Epithelial cell of proximal tubule (primary cell): ENCODE data around the gene FAAP100. TPM values are rescaled to one million over a fixed set of nuclear protein-coding genes. Genes with fewer than 3 reads are reported as not detected.
"Not testable (repeated sequence)": the region's sequence is repeated elsewhere in the genome, so short reads cannot be mapped to it uniquely, and the experiment has no call there.

ENCODE experiments used
- DNase-seq: peaks from one replicate; pipeline ENCODE4 v3.0.0-alpha.2; 2011; ENCODE audit warnings: low read depth
- H3K4me3 ChIP-seq: 2 replicates; pipeline ENCODE4 v1.5.1; 2011; ENCODE audit warnings: low read depth, mild to moderate bottlenecking, low read length
- CTCF ChIP-seq: conservative IDR thresholded peaks from 2 replicates; pipeline ENCODE4 v1.5.1; 2012; ENCODE audit warnings: low read depth, mild to moderate bottlenecking, low read length
- total RNA-seq: library from RNA; depleted of rRNA; stranded (reverse); fragments of >200 nt; gene quantifications from 2 replicates; pipeline ENCODE4 v1.2.3, GENCODE V29; 2015

The FAAP100 gene
- total RNA-seq, 1 donor from 2014 or later = 33.8 TPM

GRCh38 chr17:81590121-81590520 is 38.0 kb upstream of the FAAP100 start:
- TF ChIP-seq CTCF = no peak
- no peak for DNase-seq
- no peak overlapping the region for H3K4me3 ChIP-seq

- TF ChIP-seq CTCF = no peak
- no peak overlapping the region for H3K4me3 ChIP-seq
- no peak for DNase-seq
These were observed 37.5 kb upstream of the FAAP100 start for GRCh38 chr17:81589612-81590011.

- DNase-seq = no peak
- no peak for TF ChIP-seq CTCF
- no peak overlapping the region for H3K4me3 ChIP-seq
These were observed 33.9 kb upstream of the FAAP100 start for GRCh38 chr17:81586096-81586495.

- DNase-seq, H3K4me3 ChIP-seq: not testable (repeated sequence)
These were observed 32.6 kb upstream of the FAAP100 start for GRCh38 chr17:81584771-81585170.

GRCh38 chr17:81583589-81584342 is 31.6 kb upstream of the FAAP100 start:
- DNase-seq = no peak
- H3K4me3 ChIP-seq = no peak overlapping the region
- TF ChIP-seq CTCF = no peak

GRCh38 chr17:81582749-81583148 is 30.6 kb upstream of the FAAP100 start:
- DNase-seq = no peak
- H3K4me3 ChIP-seq = no peak overlapping the region
- TF ChIP-seq CTCF = no peak

GRCh38 chr17:81582341-81582740 is 30.2 kb upstream of the FAAP100 start:
- DNase-seq = no peak
- no peak for TF ChIP-seq CTCF
- no peak overlapping the region for H3K4me3 ChIP-seq
